SIG-M5 treated with dmso at 0.1 percent for 504 hours (cell line): ENCODE data around the gene RNU7-1.
"Not testable (repeated sequence)": the region's sequence is repeated elsewhere in the genome, so short reads cannot be mapped to it uniquely, and the experiment has no call there.

Source experiments
- DNase-seq: peaks from one replicate; lab custom pipeline; 2025; ENCODE audit not compliant: unreplicated experiment; lab: John Stamatoyannopoulos, UW

RNU7-1 gene

DNA sequence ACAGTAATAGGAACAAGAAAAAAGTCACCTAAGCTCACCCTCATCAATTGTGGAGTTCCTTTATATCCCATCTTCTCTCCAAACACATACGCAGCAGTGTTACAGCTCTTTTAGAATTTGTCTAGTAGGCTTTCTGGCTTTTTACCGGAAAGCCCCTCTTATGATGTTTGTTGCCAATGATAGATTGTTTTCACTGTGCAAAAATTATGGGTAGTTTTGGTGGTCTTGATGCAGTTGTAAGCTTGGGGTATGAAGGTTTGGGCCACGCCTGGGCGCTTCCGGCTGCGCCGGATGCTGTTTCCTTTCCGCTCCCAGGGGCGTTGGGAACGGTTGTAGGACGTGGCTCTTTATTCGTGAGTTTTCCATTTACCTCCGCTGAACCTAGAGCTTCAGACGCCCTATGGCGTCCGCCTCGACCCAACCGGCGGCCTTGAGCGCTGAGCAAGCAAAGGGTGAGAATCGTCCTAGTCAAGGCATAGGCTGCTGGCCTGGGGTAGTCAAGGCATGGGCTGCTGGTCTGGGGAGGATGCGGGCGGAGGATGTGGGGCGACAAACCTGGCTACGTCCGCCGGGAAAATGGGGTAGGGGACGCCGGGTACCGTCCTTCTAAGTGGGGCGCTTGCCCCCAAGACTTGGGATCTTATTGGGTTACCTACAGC lies at the start of gene RNU7-1, which contains the start of gene C12orf57:
TSS of gene RNU7-1 (plus strand) at position 95 of the 659 bp plus-strand sequence.
TSS of gene C12orf57 (plus strand) at position 301 of the 659 bp plus-strand sequence. CDS start at position 401, 100 bp downstream.
- peak; percentile 96 for DNase-seq

- DNase-seq: no peak
Observed at GRCh38 chr12:6894321-6894720, 49.3 kb upstream of the RNU7-1 start.

GRCh38 chr12:6896846-6897435 lies 46.7 kb upstream of the RNU7-1 start:
- DNase-seq: no peak

GRCh38 chr12:6899427-6899826 lies 44.2 kb upstream of the RNU7-1 start:
- no peak for DNase-seq

DNA sequence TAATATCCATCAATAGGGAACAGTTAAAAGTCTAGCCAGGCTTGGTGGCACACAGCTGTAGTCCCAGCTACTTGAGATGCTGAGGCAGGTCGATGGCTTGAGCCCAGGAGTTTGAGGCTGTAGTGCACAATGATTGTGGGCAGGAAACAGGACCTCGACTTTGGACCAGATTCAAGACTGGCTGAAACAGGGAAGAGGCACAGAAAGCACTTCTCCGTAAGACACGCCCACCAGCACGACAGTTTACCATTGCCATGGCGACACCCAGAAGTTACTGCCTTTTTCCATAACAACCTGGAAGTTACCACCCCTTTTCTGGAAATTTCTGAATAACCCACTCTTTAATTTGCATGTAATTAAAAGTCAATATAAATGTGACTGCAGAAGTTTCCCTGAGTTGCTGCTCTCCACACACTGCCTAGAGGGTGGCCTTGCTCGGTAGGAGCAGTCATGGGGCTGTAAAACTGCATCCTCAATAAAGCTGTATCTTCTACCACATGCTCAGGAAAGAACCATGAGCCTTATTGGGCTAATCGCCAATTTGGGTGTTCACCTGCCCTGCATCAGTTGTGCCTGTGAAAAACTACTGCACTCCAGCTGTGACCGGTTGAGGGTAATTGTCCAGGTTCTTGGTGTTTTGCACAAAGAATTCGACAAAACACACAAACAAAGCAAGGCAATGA lies 43.6 kb upstream of the RNU7-1 start:
- DNase-seq: peak; percentile 62

- DNase-seq: no peak
Observed at GRCh38 chr12:6902448-6902847, 41.2 kb upstream of the RNU7-1 start.

DNA sequence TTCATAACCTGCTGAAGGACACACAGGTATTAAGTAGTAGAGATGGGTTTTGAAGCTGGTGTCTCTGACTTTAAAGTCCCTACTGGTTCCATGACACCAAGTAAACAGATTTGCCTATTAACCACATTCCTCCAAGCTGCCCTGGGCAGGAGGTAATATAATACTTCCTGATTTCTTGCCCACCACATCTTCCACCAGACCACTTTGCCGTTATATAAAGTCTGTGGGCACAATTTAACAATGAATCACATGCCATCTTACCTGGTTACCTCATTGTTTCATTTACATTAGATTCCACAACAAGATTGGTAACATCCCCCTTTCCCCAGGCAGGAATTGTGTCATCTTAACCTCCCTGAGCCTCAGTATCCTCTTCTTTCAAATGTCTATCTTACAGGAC lies 39.9 kb upstream of the RNU7-1 start:
- no peak for DNase-seq

DNA sequence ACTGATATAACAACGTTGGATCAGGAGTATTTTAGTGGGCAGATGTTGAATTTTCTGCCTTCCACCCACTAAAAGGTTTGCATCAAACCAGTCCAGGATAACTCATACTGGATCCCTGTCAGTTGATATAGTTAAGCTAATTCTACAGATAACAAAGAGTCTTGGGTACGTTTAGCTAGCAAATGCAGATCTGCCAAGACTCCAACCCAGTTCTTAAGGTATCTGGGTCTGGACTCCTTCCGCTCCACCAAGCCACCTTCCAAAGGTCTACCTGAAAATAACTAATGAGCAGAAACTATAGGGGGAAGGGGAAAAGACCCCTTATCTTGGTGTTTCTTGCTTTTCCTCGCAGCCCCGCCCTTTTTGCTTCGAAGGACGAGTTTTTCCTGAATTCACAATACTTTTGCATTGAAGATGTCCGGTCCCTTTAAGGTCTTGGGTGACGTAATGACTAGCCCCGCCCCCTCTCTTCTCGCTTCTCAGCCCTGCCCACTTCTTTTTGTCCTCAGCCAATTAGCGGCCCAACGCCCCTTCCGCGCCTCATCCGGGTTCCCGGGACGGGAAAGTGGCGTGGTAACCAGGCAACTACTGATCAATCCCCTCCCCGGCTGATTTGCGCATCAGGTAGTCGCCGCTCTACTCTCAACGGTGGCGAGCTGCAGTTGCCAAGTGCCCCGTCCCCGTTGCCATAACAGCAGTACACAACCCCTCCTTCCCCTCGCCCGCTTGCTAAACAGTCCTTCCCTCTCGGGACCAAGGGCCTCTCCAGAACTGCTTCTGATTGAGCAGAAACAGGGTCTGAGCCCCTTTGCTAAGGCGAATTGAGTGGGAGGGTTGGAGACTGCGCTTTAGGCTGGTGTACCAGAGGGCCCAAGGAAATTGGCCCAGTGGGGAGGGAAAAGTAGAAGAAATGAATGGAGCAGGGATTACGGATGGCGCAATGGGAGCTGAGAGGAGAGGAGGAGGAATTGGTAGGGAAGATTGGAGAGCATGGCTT lies 39.0 kb upstream of the RNU7-1 start, which contains the start of gene LRRC23:
TSS of gene LRRC23 (plus strand) at position 543 of the 997 bp plus-strand sequence. CDS start 812 bp downstream, outside the sequence.
- peak; percentile 97 for DNase-seq

DNA sequence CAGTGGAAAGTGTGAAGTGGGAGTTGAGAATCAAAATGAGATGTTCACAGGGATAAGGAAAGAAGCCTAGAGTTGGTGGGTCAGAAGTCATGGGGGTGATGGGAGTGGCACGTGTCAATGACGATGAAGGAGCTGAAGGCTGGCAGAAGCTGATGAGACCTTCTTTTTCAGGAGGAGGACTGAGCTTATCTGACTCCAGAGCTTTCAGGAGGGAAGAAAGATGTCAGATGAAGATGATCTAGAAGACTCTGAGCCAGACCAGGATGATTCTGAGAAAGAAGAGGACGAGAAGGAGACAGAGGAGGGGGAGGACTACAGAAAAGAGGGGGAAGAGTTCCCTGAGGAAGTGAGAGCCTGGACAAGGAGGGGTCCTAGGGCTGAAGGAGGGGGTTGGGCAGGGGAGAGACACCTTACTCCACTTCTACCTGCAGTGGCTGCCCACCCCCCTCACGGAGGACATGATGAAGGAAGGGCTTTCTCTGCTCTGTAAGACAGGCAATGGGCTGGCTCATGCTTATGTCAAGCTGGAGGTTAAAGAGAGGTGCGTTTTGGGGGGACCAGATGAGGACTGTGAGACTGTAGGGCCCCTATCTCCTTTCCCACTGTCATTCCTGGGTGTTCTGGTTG lies 38.1 kb upstream of the RNU7-1 start:
- DNase-seq: no peak

DNA sequence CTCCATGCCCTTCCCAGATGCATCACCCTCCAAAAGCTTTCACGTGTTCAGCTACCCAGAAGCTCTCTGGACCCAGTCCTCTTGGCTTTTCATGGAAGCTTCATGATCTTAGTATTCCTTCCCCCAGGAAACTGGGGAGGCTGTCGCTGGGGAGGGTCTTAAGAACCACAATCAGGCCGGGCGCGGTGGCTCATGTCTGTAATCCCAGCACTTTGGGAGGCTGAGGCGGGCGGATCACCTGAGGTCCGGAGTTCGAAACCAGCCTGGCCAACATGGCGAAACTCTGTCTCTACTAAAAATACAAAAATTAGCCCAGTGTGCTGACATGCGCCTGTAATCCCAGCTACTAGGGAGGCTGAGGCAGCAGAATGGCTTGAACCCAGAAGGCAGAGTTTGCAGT lies 35.5 kb upstream of the RNU7-1 start:
- DNase-seq: not testable (repeated sequence)

GRCh38 chr12:6909421-6910145 lies 34.0 kb upstream of the RNU7-1 start:
- DNase-seq: no peak

- DNase-seq: no peak
Observed at GRCh38 chr12:6912164-6912935, 31.3 kb upstream of the RNU7-1 start.

- DNase-seq: peak; percentile 55
Observed at GRCh38 chr12:6914246-6914946, 29.2 kb upstream of the RNU7-1 start, which contains the start of gene ENO2. Gene ENO2 (plus strand): TSS chr12:6914580. CDS start chr12:6915833, 1,253 bp downstream.

DNA sequence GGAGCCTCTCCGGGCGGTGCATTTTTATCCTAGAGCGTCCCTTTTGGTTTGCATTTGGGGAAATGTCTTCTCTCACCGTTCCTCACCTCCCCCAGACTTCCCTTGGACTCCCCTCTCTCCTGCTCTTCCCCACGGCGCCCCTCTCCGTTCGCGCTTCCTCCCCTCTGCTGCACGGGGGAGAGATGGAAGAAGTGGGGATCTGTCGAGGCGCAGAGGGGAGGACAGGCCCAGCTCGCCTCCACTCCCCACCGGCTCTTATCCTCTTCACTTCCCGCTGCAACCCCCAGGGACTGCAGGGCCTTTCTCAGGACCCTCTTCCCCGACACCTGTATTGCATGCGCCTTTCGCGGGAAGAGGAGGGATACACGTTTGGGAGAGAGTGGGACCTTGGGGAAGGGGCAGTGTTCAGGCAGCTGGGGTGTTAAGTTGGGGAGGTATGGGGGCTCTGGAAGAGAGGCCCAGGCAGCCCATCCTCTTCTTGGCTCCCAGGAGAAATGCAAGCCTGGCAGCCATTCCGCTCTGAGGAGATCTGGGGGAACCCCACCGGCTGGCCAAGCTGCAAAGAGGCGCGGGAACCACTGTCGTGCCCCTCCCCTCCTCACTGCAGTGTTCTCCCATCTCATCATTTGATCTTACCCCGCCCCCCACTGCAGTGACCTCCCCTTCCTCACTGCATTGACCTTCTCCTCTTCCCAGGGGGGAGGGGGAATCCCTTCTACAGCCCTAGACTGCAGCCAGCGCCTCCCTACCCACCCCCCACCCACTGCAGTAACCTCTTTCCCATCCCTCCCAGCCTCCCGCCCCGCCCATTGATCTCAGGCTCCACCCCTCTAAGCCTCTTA lies 28.4 kb upstream of the RNU7-1 start:
- no peak for DNase-seq

GRCh38 chr12:6915789-6916285 lies 27.8 kb upstream of the RNU7-1 start:
- no peak for DNase-seq

DNA sequence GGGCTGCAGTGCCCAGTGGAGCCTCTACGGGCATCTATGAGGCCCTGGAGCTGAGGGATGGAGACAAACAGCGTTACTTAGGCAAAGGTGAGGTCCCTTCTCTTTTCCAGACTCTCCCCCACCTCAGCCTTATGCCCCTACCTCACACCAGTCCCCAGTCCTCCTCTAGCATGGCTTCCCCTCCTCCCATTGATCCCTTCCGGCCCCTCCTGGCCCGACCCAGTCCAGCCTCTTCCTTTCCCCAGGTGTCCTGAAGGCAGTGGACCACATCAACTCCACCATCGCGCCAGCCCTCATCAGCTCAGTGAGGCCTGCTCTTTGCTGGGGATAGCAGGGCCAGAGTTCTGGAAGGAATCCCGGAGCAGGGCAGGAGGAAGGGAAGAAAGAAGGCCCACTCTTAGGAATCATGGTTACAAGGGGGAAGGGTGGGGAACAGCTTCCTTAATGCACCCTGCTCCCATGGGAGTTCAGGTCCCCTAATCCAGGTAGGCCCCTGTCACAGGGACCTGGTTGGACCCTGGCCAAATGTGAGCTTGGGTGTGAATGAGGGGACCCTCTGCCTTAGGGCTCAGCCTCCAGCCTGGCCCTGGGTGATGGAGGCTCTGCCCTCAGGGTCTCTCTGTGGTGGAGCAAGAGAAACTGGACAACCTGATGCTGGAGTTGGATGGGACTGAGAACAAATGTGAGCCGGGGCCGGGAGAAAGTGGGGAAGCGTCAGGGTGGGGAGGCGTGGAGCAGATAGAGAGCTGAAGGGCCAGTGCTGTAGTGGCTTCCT lies 27.0 kb upstream of the RNU7-1 start:
- DNase-seq: no peak
